CD4-positive, alpha-beta T cell treated with Interleukin-10 for 1 hour (primary cell): ENCODE measurements around the gene SPINK14.

Experiments used
- DNase-seq: peaks from one replicate; pipeline ENCODE4 v3.0.0-alpha.2; 2020

Gene SPINK14, protein sequence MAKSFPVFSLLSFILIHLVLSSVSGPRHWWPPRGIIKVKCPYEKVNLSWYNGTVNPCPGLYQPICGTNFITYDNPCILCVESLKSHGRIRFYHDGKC

GRCh38 chr5:148168246-148168645 lies at the start of gene SPINK14:
TSS of gene SPINK14 (plus strand) at chr5:148168546. CDS start at chr5:148169733, 1,187 bp downstream.
- no peak for DNase-seq

- no peak for DNase-seq
Observed at GRCh38 chr5:148120317-148120716, 48.0 kb upstream of the SPINK14 start.

DNA sequence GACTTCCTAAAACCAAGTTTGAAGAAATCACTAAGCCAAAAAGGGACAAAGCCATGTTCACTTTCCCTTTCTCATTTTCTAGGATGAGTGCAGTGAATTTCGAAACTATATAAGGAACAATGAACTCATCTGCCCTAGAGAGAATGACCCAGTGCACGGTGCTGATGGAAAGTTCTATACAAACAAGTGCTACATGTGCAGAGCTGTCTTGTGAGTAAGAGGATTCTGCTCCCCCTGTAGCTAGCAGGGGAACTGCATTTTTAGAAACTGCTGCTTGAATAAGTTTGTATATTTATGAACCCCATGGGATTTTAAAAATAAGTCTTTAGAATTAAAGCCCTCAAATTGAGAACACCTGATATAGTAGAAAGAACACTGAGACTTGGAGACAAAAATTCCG lies 42.7 kb upstream of the SPINK14 start:
- no peak for DNase-seq

- DNase-seq: no peak
Observed at GRCh38 chr5:148135091-148136048, 33.0 kb upstream of the SPINK14 start.

- no peak for DNase-seq
Observed at GRCh38 chr5:148140846-148141245, 27.5 kb upstream of the SPINK14 start.

- DNase-seq: no peak
Observed at GRCh38 chr5:148141645-148142044, 26.7 kb upstream of the SPINK14 start.

DNA sequence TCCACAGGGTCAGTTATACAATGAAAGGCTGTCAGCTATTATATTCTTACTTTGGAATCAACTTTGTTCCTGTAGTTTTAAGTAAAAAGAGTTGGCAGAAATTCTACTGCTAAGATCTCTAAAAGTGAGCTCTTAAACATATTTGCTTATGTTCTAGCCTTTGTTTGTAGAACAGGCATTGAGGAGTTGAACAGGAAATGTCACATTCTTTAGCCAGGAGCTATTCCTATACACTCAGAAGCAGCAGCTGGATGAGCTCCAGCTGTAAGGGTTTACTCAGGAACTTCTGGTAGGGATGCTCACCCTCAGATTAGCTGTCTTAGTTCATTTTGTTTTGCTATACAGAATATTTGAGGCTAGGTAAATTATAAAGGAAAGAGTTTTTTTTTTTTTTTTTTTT lies 22.4 kb upstream of the SPINK14 start:
- no peak for DNase-seq

DNA sequence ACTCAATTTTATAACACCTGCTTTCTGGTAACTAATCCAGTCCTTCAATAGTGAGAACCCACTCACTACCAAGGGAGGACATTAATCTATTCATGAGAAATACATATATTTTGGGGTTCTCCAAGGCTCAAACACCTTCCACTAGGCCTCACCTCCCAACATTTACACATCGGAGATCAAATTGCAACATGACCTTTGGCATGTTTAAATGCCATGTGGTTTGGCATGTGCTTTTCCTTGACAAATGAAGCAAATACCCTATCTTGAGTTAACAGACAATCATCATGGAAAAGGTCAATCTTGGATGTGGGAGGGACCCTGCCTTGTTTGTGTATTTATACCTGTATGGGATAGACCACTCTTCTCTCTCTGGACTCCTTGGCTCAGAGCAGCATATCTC lies 21.9 kb upstream of the SPINK14 start:
- no peak for DNase-seq

DNA sequence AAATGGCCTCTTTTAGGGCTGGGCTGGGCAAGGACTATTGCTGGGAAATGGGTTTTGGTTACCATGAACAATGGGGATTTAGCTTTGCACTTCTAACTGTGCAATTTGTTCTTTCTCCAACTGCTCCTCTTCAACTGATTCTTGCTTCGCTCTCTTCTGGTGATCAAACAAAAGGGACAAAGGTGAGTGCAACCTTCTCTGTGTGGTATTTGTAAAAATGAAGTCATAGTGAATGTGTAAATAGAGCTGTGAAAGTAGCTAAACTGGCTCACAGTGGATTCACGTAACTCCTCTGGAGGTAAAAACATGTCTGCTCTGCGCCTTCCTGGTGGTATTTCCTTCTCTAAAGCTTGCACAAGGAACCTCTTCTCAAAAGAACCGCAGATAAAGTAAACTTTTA lies 20.9 kb upstream of the SPINK14 start:
- no peak for DNase-seq

- DNase-seq: no peak
Observed at GRCh38 chr5:148151872-148152271, 16.5 kb upstream of the SPINK14 start.

DNA sequence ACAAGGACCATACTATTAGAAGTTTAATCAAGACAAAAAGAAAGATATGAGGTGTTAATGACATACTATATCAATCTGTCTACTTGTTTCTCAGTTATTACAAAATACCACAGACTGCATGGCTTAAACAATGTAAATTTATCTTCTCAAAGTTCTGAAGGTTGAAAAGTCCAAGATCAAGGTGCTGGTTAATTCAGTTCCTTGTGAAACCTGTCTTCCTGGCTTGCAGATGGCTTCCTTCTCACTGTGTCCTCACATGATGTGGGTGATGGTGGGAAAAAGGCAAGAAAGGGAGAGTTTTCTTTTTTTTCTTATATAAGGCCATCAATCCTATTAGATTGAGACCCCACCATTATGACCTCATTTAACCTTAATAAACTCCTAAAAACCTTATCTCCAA lies 15.6 kb upstream of the SPINK14 start:
- no peak for DNase-seq

- no peak for DNase-seq
Observed at GRCh38 chr5:148156609-148157008, 11.7 kb upstream of the SPINK14 start.

DNA sequence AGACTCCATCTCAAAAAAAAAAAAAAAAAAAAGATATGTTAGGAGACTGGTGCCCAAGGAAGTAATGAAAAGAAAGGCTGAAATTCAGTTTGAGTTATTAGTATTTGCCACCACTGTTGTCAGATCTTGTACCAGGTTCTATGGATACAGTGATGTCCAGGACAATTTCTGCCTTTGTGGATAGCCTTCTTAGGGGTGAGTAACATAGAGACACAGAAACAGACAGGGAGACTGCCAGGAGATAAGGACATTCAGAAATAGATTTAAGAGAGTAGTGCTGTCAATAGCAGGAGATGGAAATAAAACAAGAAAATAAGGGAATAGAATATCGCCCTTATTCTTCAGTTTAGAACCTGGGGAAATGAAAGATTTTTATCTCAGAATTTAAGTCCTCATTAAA lies 6.3 kb upstream of the SPINK14 start:
- no peak for DNase-seq

- no peak for DNase-seq
Observed at GRCh38 chr5:148163345-148163744, 5.0 kb upstream of the SPINK14 start.

- DNase-seq: no peak
Observed at GRCh38 chr5:148166550-148167283, 1.6 kb upstream of the SPINK14 start.

DNA sequence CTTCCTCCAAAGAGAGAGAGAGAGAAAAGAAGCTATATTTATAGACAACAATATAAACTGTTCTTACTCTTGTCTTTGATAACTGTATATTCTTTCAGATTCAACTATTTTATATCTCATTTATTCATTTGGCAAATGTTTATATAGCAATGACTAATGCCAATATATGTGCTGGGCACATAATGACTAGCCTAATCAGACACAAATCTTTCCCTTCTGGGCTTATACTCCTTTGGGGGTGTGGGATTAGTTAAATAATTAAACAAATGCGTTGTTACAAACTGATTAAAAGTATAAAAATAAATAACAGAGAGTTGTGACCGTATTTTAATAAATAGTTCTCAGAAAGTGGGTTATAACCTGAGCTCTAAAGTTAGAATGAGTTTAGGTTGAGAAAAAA lies 4.0 kb downstream of the SPINK14 start:
- DNase-seq: no peak

- DNase-seq: no peak
Observed at GRCh38 chr5:148176480-148176879, 8.1 kb downstream of the SPINK14 start.

- no peak for DNase-seq
Observed at GRCh38 chr5:148177207-148177606, 8.9 kb downstream of the SPINK14 start.

- peak; percentile 55 for DNase-seq
Observed at GRCh38 chr5:148179234-148179824, 11.0 kb downstream of the SPINK14 start.

DNA sequence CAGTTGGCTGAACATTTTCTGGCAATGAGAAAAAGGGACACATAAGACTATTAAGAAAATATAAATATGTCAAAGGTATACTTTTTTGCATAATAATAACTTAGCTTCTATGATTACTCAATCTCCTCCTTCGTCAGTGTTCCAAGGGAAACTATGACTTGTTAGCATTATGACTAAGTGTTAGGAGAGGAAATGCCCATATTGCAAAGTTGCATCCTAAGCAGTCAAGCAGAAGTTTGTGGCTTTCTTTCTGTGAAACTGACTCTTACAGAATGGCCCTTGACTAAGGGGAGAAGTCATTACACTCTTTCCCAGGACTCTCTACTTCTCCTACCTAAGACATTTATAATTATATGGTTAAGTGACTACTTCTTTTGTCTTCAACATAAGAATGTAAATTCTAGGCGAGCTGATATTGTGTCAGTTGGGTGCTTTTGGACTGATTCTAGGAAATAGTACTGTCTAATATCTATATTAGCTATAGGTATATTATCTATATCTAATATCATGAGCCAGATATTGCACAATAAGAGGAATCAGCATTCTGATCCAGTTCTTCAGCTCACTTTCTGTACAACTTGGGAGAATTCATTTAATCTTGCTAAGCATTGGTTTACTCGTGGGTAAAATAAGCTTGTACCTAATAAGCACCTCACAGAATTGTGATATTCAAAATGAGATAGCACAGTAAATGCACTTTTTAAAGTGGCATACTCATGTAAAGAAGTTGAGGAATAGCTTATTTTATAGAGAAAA lies 18.1 kb downstream of the SPINK14 start:
- peak; percentile 7 for DNase-seq

- no peak for DNase-seq
Observed at GRCh38 chr5:148191010-148191409, 22.7 kb downstream of the SPINK14 start.

DNA sequence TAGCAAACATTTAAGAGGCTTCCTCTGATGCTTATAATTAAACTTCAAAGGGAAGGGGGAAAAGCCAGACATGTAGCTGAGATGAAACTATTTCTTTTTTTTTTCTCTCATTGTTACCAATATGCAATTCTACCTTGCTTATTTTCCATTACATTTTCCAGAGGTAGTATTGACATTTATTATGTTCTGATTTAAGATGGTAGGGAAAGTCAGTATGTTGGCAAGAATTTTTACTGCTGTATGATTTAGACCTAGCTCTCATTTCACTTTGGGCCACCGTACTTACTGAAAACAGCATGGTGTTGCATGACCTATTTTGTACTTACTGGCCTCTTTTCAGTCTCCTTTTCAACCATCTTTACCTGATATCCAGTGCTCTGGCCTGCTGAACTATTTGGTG lies 24.9 kb downstream of the SPINK14 start:
- no peak for DNase-seq

DNA sequence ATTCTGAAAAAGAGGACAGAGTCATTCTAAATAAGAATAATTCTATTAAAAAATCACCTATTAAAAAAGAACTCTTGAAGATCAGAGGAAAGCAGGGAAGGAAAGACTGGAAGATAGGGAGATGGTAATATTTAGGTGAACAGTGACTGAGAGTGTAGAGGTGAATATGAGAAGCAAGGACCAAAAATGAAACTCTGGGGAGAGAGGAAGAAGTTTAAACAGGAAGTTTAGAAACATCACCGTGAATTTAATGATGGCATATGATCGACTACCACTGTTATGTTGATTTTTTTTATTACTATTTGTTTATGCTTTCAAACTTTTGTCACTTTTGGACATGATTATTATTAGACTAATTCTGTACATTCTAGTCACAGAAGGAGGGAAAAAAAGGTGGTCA lies 32.8 kb downstream of the SPINK14 start:
- no peak for DNase-seq
